Right lobe of liver (tissue), 6 donors: ENCODE data around the gene IL31RA. TPM values are rescaled to one million over a fixed set of nuclear protein-coding genes. Genes with fewer than 3 reads are reported as not detected.

ENCODE experiments used
- ATAC-seq, 4 donors: fragments of 200-7000 bp; cut with Tn5 transposase; one replicate each; pipeline ENCODE4 v1.9.1; 2020; ENCODE audit warnings: mild to moderate bottlenecking in 4 of 4, moderate library complexity in 4 of 4
- DNase-seq, 3 donors: peaks; one replicate each; pipeline ENCODE4 v3.0.0-alpha.2; 2020
- H3K27ac ChIP-seq, 3 donors: fragments of 200-600 bp; one replicate each; pipeline ENCODE4 v1.8.0; 2022
- H3K27me3 ChIP-seq, 2 donors: fragments of 200-600 bp; one replicate each; pipeline ENCODE4 v1.8.0; 2022
- H3K36me3 ChIP-seq, 4 donors: fragments of 200-600 bp; sonication (generic) in 1 of 4; one replicate each; pipeline versions ENCODE4 v1.5.1 to v1.8.0; 2017 to 2022; ENCODE audit warnings: control low read depth in 1 of 4
- H3K4me1 ChIP-seq, 4 donors: fragments of 200-600 bp; sonication (generic) in 1 of 4; one replicate each; pipeline versions ENCODE4 v1.5.1 to v1.8.0; 2017 to 2022; ENCODE audit warnings: control low read depth in 1 of 4
- H3K4me3 ChIP-seq, 3 donors: fragments of 200-600 bp; one replicate each; pipeline ENCODE4 v1.8.0; 2022
- H3K9me3 ChIP-seq, 4 donors: fragments of 200-600 bp; sonication (generic) in 1 of 4; one replicate each; pipeline versions ENCODE4 v1.5.1 to v1.8.0; 2017 to 2022; ENCODE audit warnings: control low read depth in 1 of 4
- POLR2A ChIP-seq: fragments of 450-650 bp; IDR thresholded peaks from one replicate; pipeline ENCODE4 v1.6.1; 2017; ENCODE audit warnings: antibody characterized with exemption, mild to moderate bottlenecking
- WGBS: methylation state at CpG from one replicate; pipeline ENCODE4 v1.1.6; 2018; ENCODE audit warnings: low coverage, low lambda C conversion rate; ENCODE audit not compliant: insufficient coverage; ENCODE audit errors: missing lambda C conversion rate; 5-methylcytosine and 5-hydroxymethylcytosine counted together
- intact Hi-C, 2 donors: fragments of 100-400 bp; cut with DNase I; formaldehyde crosslinking; loops; one replicate each; pipeline versions ENCODE4 v1.11.2 to v1.14.1; 2022
- total RNA-seq, 6 experiments: library from RNA; depleted of rRNA in 2 of 6; stranded (reverse); fragments of >200 nt in 2 of 6; fragmentation: NEBNext Ultra II Directional in 3 of 6; extraction: Animal tissue kit (Norgen Biotek cat#: 25700) in 3 of 6; gene quantifications; one replicate each; pipeline versions ENCODE4 v1.1.0 to v1.2.4, GENCODE V29; 2016 to 2023
- TF ChIP-seq, protein P1 (sequence below), 4 donors: fragments of 200-600 bp in 3 of 4; fragments of 450-650 bp in 1 of 4; IDR thresholded peaks; one replicate each; pipeline versions ENCODE4 v1.5.1 to v1.8.0; 2016 to 2022; ENCODE audit warnings: antibody characterized with exemption in 4 of 4, mild to moderate bottlenecking in 2 of 4
- donor health status: DM: no; HTN: yes; CAD: no.
- donor health status: DM: no; HTN: no; CAD: no.
- donor health status: DM: no; HTN: no; CAD: no.
- donor health status: DM: no; HTN: yes; CAD: no.
- donor health status: DM: no; HTN: yes; CAD: no.

Gene IL31RA
- total RNA-seq, 6 experiments from 2014 or later = not detected

DNA sequence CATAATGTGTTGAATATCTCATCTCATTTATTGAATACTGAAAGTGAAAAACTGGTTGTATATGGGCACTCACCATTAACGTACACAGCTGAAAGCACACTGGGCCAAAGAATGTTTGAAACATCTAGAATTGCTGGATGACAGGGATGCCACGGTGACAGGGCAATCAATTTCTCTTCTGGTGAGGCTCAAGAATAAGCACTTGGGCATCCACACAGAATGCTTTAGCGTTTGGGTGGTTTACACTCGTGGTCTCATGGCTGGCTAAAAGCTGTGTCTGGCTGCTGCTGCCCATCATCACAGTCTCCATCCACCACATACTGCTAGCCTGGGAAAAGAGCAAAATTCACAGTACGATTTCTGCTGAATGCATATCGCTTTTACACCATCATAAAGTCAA is 30.7 kb upstream of the IL31RA start:
- Histone ChIP-seq H3K36me3 (no peaks in the 10 kb centered on the region), H3K27me3 (no peaks in the 10 kb centered on the region), H3K4me3 (no peak overlapping the region), H3K9me3 (no peaks in the 10 kb centered on the region), H3K27ac (no peak overlapping the region), H3K4me1 (peaks cover 0 to 10% (median 1%) of the 10 kb centered on the region in 4 donors)
- intact Hi-C loops = no loop called here
- ATAC-seq = no peak
- 86% methylated on average over 6 of the region's 6 CpGs for WGBS
- no peak for TF ChIP-seq POLR2A
- TF ChIP-seq, protein P1, sequence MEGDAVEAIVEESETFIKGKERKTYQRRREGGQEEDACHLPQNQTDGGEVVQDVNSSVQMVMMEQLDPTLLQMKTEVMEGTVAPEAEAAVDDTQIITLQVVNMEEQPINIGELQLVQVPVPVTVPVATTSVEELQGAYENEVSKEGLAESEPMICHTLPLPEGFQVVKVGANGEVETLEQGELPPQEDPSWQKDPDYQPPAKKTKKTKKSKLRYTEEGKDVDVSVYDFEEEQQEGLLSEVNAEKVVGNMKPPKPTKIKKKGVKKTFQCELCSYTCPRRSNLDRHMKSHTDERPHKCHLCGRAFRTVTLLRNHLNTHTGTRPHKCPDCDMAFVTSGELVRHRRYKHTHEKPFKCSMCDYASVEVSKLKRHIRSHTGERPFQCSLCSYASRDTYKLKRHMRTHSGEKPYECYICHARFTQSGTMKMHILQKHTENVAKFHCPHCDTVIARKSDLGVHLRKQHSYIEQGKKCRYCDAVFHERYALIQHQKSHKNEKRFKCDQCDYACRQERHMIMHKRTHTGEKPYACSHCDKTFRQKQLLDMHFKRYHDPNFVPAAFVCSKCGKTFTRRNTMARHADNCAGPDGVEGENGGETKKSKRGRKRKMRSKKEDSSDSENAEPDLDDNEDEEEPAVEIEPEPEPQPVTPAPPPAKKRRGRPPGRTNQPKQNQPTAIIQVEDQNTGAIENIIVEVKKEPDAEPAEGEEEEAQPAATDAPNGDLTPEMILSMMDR (IDR thresholded peaks at IDR 0.05) = no peak
- DNase-seq = no peak

DNA sequence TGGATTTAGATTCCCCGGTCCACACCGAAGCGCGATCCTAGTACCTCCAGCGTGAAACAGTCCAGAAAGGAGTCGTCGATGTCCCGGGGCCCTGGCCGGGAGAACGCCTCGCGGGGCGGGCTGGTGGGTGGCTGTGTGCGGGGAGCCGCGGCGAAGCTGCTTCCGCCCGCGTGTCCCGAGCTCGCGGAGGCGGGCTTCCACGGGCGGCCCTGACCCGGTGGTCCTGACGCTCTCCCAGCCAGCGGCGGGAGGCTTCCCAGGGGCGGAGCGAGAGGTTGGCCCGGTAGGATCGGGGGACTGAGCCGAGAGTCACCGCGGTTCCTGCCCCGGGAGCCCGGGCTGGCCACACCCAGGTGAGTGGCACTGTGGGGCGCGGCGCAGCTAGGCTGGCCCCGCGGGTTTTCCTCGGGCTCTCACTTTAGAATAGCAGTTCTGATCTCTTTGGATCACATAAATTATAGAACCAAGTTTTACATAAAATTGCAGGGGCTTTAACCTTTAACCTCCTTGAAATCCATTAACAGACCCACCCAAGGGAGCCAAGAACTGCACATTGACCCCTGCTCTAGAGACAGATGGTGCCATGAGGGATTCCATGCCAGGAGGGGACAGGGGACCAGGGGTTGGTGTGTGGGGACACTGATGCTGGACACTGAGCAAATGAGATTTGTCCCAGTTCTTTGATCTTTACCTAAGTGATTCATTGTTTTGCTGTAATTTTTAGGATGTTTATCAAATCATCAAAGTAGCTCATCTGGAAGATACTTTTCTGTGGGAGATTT is 29.2 kb upstream of the IL31RA start:
- Histone ChIP-seq H3K9me3 (no peaks in the 10 kb centered on the region), H3K36me3 (no peaks in the 10 kb centered on the region), H3K27me3 (no peaks in the 10 kb centered on the region), H3K4me1 (peaks cover 0 to 10% (median 1%) of the 10 kb centered on the region in 4 donors), H3K4me3 (peak overlapping the region in 2 of 3 donors; percentile 21 to 45), H3K27ac (no peak overlapping the region)
- 12% methylated on average over 23 of the region's 45 CpGs for WGBS
- ATAC-seq (peak; percentile 64 to 77 (median 72)), DNase-seq (peak in 2 of 3 donors; percentile 21 to 55)
- TF ChIP-seq POLR2A = no peak
- intact Hi-C loops = no loop called here

DNA sequence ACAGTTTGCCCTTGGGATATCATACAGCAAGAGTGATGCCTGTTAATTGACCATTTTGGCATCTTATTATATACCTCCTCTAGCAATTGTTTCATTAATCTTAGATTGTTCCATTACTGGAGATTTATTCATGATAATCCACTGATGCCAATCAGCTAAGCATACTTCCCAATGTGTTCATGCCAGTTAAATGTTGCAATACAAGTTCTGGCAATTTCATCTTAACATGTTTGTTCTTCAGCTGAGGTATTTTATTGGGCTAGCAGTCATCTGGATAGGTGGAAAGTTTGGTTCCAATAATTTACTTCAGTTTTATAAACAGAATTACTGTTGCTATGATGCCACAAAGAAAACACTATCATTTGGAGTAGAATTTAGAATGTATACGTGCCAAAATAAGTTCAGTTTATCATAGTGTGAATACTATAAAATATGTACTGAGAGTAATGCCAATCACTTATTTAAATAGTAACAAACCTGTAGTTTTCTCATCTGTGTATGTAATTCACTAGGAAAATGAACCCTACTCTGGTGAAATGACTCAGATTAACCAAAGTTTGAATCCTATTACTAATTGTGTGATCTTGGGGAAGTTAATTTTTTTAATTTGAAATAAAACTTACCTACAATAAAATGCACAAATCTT is 27.9 kb upstream of the IL31RA start:
- no peak overlapping the region for H3K4me3 ChIP-seq
- peaks cover 0 to 10% (median 1%) of the 10 kb centered on the region in 4 donors for H3K4me1 ChIP-seq
- H3K9me3 ChIP-seq = no peaks in the 10 kb centered on the region
- 40% methylated on average over 1 of the region's 1 CpG for WGBS
- TF ChIP-seq POLR2A = no peak
- TF ChIP-seq, protein P1 (IDR thresholded peaks at IDR 0.05) = no peak
- peak; percentile 63 to 83 (median 76) for ATAC-seq
- H3K36me3 ChIP-seq = no peaks in the 10 kb centered on the region
- intact Hi-C loops = no loop called here
- no peak for DNase-seq
- H3K27ac ChIP-seq = no peak overlapping the region
- H3K27me3 ChIP-seq = no peaks in the 10 kb centered on the region

DNA sequence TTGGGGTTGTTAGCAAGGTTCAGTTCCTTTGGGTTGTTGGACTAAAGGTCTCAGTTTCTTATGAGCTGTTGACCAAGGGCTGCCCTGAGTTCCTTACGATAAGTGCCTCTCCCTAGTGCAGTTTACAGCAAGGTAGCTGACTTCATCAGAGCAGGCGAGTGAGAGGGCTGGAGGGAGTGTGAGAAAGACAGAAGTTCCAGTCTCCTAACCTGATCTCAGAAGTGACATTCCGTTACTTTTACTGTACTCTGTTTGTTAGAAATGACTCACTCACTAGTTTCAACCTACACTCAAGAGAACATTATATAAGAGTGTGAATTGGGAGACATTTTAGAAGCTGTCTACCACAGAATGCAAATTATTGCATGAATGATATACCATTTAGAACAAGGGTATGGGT is 21.2 kb upstream of the IL31RA start:
- H3K9me3 ChIP-seq = no peaks in the 10 kb centered on the region
- H3K27me3 ChIP-seq = no peaks in the 10 kb centered on the region
- no peak overlapping the region for H3K27ac ChIP-seq
- ATAC-seq = no peak
- TF ChIP-seq POLR2A = no peak
- TF ChIP-seq, protein P1 (IDR thresholded peaks at IDR 0.05) = no peak
- intact Hi-C loops = no loop called here
- H3K4me3 ChIP-seq = no peak overlapping the region
- H3K4me1 ChIP-seq = no peaks in the 10 kb centered on the region
- WGBS = 86% methylated on average over 3 of the region's 3 CpGs
- no peak for DNase-seq
- H3K36me3 ChIP-seq = no peaks in the 10 kb centered on the region

DNA sequence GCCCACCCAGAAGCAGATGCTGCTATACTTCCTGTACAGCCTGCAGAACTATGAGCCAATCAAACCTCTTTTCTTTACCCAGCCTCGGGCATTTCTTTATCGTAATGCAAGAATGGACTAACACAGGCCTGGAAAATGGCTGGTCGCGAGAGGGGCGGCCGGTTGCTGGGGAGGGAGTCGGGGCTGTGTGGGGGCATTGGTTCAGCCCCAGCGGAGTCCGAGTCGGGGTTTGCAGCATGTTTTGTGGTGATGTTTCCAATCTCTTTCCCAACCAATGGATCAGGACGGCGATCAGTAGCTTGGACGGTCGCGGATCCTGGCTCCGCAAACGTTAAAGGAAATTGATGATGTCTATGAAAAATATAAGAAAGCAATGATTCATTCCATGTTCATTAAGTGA is 18.7 kb upstream of the IL31RA start:
- 88% methylated on average over 9 of the region's 17 CpGs for WGBS
- ATAC-seq (no peak), DNase-seq (no peak)
- Histone ChIP-seq H3K4me3 (no peak overlapping the region), H3K36me3 (no peaks in the 10 kb centered on the region), H3K27me3 (no peaks in the 10 kb centered on the region), H3K9me3 (no peaks in the 10 kb centered on the region), H3K27ac (no peak overlapping the region), H3K4me1 (no peaks in the 10 kb centered on the region)
- TF ChIP-seq, protein P1 (IDR thresholded peaks at IDR 0.05) = no peak
- TF ChIP-seq POLR2A = no peak
- intact Hi-C loops = no loop called here
